ENCODE measurements around the gene LRRC72. TPM values are rescaled to one million over a fixed set of nuclear protein-coding genes. Genes with fewer than 3 reads are reported as not detected.
"Not testable (repeated sequence)": the region's sequence is repeated elsewhere in the genome, so short reads cannot be mapped to it uniquely, and the experiment has no call there.

The LRRC72 gene
- polyA plus RNA-seq, 3 donors from 2014 or later: not detected

DNA sequence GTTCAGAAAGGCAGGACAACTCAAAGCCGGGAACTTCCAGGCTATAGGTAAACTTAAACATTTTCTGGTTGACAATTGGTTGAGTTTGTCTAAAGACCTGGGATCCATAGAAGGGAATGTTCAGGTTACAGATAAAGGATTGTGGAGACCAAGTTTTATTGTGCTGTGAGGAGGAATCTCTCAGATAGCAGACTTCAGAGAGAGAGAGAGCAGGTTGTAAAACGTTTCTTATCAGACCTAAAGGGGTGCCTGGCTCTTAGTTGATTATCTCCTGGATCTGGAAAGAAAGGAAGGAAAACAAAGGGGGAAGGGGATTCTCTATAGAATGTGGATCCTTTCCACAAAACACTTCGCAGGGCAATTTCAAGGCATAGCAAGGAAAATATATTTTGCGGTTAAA is 69.0 kb downstream of the LRRC72 start:
- not testable (repeated sequence) for DNase-seq; H3K27ac Mint-ChIP-seq; H3K27me3 Mint-ChIP-seq (ENCODE audit: low read depth in 3 of 3); H3K9me3 Mint-ChIP-seq; H3K4me3 Mint-ChIP-seq; H3K4me1 Mint-ChIP-seq
- H3K36me3 Mint-ChIP-seq: peaks cover 7 to 28% (median 23%) of the 10 kb centered on the region in 3 donors

DNA sequence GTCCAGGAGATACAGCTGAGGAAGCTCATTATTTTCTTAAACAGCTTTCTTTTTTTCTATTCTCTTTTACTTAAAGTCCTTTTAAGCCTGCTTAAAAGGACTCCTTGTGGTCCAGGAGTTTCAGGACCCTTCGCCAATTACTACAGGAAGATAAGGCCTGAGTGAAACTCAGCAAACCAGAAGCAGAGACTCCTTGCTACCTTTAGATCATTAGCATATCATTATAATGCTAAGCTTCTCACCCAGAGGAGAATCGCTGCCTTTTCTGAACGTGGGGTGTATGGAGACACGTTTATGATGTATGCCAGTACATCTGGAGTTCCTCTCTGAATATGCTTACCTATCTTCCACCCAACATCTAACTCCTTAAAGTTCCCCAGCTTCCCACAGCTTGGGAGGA is 71.4 kb downstream of the LRRC72 start:
- H3K4me1 Mint-ChIP-seq: no peaks in the 10 kb centered on the region
- H3K36me3 Mint-ChIP-seq: peaks cover 30 to 47% (median 35%) of the 10 kb centered on the region in 3 donors
- no peak for DNase-seq
- H3K4me3 Mint-ChIP-seq: no peak overlapping the region
- no peaks in the 10 kb centered on the region for H3K9me3 Mint-ChIP-seq
- H3K27me3 Mint-ChIP-seq (ENCODE audit: low read depth in 3 of 3): no peaks in the 10 kb centered on the region
- peak overlapping the region in 1 of 6 donors; percentile 6 for H3K27ac Mint-ChIP-seq

- Mint-ChIP-seq H3K27me3 (ENCODE audit: low read depth in 3 of 3) (no peaks in the 10 kb centered on the region), H3K9me3 (no peaks in the 10 kb centered on the region), H3K4me3 (no peak overlapping the region), H3K27ac (no peak overlapping the region), H3K4me1 (no peaks in the 10 kb centered on the region), H3K36me3 (peaks cover 36 to 61% (median 36%) of the 10 kb centered on the region in 3 donors)
- no peak for DNase-seq
These were observed 73.2 kb downstream of the LRRC72 start for GRCh38 chr7:16599860-16600259.

- no peaks in the 10 kb centered on the region for H3K9me3 Mint-ChIP-seq
- H3K4me3 Mint-ChIP-seq: no peak overlapping the region
- H3K4me1 Mint-ChIP-seq: no peaks in the 10 kb centered on the region
- no peak overlapping the region for H3K27ac Mint-ChIP-seq
- no peaks in the 10 kb centered on the region for H3K27me3 Mint-ChIP-seq (ENCODE audit: low read depth in 3 of 3)
- no peak for DNase-seq
- H3K36me3 Mint-ChIP-seq: peaks cover 27 to 65% (median 45%) of the 10 kb centered on the region in 3 donors
These were observed 77.0 kb downstream of the LRRC72 start for GRCh38 chr7:16603633-16604032.

- H3K4me1 Mint-ChIP-seq: no peaks in the 10 kb centered on the region
- no peaks in the 10 kb centered on the region for H3K9me3 Mint-ChIP-seq
- H3K27ac Mint-ChIP-seq: no peak overlapping the region
- H3K27me3 Mint-ChIP-seq (ENCODE audit: low read depth in 3 of 3): no peaks in the 10 kb centered on the region
- DNase-seq: no peak
- H3K36me3 Mint-ChIP-seq: peaks cover 24 to 65% (median 43%) of the 10 kb centered on the region in 3 donors
- no peak overlapping the region for H3K4me3 Mint-ChIP-seq
These were observed 77.4 kb downstream of the LRRC72 start for GRCh38 chr7:16604054-16604453.

GRCh38 chr7:16606704-16607103 is 80.1 kb downstream of the LRRC72 start:
- Mint-ChIP-seq H3K27ac (no peak overlapping the region), H3K27me3 (ENCODE audit: low read depth in 3 of 3) (no peaks in the 10 kb centered on the region), H3K4me1 (no peaks in the 10 kb centered on the region)

GRCh38 chr7:16609842-16610450 is 83.3 kb downstream of the LRRC72 start:
- Mint-ChIP-seq H3K27ac (no peak overlapping the region), H3K36me3 (peaks cover 13 to 41% (median 34%) of the 10 kb centered on the region in 3 donors), H3K9me3 (no peaks in the 10 kb centered on the region), H3K27me3 (ENCODE audit: low read depth in 3 of 3) (no peaks in the 10 kb centered on the region), H3K4me3 (no peak overlapping the region), H3K4me1 (no peaks in the 10 kb centered on the region)
- DNase-seq: no peak

More at GRCh38 chr7:16606704-16607103, 80.1 kb downstream of the LRRC72 start:
- no peak for DNase-seq
- Mint-ChIP-seq H3K36me3 (peaks cover 17 to 54% (median 48%) of the 10 kb centered on the region in 3 donors), H3K9me3 (no peaks in the 10 kb centered on the region), H3K4me3 (no peak overlapping the region)

- Mint-ChIP-seq H3K4me3 (no peak overlapping the region), H3K27ac (peak overlapping the region in 1 of 6 donors; percentile 26), H3K4me1 (no peaks in the 10 kb centered on the region), H3K36me3 (peaks cover 19 to 46% (median 38%) of the 10 kb centered on the region in 3 donors), H3K9me3 (no peaks in the 10 kb centered on the region), H3K27me3 (ENCODE audit: low read depth in 3 of 3) (no peaks in the 10 kb centered on the region)
- DNase-seq: no peak
These were observed 85.1 kb downstream of the LRRC72 start for GRCh38 chr7:16611711-16612110.

GRCh38 chr7:16615228-16615627 is 88.6 kb downstream of the LRRC72 start:
- no peak overlapping the region for H3K4me3 Mint-ChIP-seq
- peaks cover 32 to 47% (median 36%) of the 10 kb centered on the region in 3 donors for H3K36me3 Mint-ChIP-seq

DNA sequence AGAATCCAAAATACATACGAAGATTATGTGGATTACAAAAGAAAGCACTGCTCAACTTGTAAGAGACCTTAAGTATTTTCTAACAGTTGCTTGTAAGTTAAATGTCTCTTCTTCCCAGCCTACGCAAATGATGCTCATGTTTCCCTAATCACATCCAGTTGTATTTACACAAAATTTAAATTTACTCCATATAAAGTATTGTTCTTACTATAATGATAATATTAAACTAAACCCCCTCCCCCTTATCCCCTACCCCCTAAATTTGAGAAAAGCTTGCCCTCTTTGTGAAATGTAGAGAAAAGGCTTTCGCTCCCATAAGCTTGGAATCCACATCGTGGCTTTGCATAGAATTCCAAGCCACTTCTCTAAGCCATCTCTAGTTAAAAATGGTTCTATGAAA is 89.5 kb downstream of the LRRC72 start:
- no peaks in the 10 kb centered on the region for H3K9me3 Mint-ChIP-seq
- peaks cover 33 to 55% (median 38%) of the 10 kb centered on the region in 3 donors for H3K36me3 Mint-ChIP-seq
- no peak overlapping the region for H3K4me3 Mint-ChIP-seq
- no peaks in the 10 kb centered on the region for H3K4me1 Mint-ChIP-seq
- no peak overlapping the region for H3K27ac Mint-ChIP-seq
- no peak for DNase-seq
- H3K27me3 Mint-ChIP-seq (ENCODE audit: low read depth in 3 of 3): peaks cover 0 to 2% (median 0%) of the 10 kb centered on the region in 3 donors

More at GRCh38 chr7:16615228-16615627, 88.6 kb downstream of the LRRC72 start:
- peaks cover 0 to 2% (median 0%) of the 10 kb centered on the region in 3 donors for H3K27me3 Mint-ChIP-seq (ENCODE audit: low read depth in 3 of 3)
- no peaks in the 10 kb centered on the region for H3K9me3 Mint-ChIP-seq
- DNase-seq: no peak
- H3K27ac Mint-ChIP-seq: peak overlapping the region in 1 of 6 donors; percentile 31
- no peaks in the 10 kb centered on the region for H3K4me1 Mint-ChIP-seq

DNA sequence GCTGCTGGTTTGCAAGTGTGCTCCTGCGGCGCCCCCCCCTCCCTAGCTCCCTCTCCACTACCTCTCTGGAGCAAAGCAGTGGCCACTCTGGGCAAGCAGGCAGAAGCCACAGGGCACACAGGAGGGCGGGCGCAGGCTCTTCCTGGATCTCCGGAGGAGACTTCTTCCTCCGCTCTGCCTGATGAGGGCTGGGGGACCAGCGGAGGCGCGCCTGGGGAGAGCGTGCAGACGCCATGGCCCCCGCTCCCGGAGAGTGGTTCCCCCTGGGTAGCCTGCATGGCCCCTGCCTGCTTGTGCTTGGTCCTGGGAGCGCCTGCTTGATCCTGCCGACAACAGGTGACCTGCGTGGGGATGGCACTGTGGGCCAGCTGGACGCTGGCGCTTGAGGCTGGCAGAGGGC is 89.9 kb downstream of the LRRC72 start:
- H3K27ac Mint-ChIP-seq: no peak overlapping the region

DNA sequence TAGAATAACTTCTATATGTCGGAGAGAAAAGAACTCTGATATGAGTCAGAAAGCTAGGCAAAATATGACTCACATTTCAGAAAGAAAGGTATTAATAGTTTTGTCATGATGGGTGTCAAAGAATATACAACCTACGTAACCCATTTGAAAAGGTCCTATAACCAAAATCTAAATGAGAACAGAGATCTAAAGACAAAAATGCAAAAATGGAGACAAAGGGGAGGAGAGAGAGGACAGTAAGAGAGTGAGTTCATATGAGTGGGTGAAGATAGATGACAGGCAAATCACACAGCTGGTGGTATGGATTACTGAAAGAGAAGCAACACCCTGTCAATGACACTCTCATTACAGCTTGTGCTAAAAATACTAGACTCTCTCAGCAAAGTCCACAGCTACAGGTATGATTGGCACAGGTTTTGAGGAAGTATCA is 93.4 kb downstream of the LRRC72 start:
- no peak for DNase-seq

More for the DNA sequence above, 89.9 kb downstream of the LRRC72 start:
- Mint-ChIP-seq H3K4me1 (no peaks in the 10 kb centered on the region), H3K4me3 (no peak overlapping the region), H3K9me3 (no peaks in the 10 kb centered on the region), H3K36me3 (peaks cover 36 to 60% (median 41%) of the 10 kb centered on the region in 3 donors), H3K27me3 (ENCODE audit: low read depth in 3 of 3) (peaks cover 0 to 2% (median 0%) of the 10 kb centered on the region in 3 donors)
- DNase-seq: no peak

GRCh38 chr7:16626388-16626787 is 99.8 kb downstream of the LRRC72 start:
- Mint-ChIP-seq H3K36me3 (peaks cover 15 to 39% (median 29%) of the 10 kb centered on the region in 3 donors), H3K4me1 (no peaks in the 10 kb centered on the region), H3K27me3 (ENCODE audit: low read depth in 3 of 3) (no peaks in the 10 kb centered on the region), H3K27ac (no peak overlapping the region), H3K9me3 (no peaks in the 10 kb centered on the region), H3K4me3 (no peak overlapping the region)
- no peak for DNase-seq

More for the DNA sequence above, 93.4 kb downstream of the LRRC72 start:
- H3K27me3 Mint-ChIP-seq (ENCODE audit: low read depth in 3 of 3): peaks cover 0 to 2% (median 0%) of the 10 kb centered on the region in 3 donors
- no peaks in the 10 kb centered on the region for H3K4me1 Mint-ChIP-seq
- no peaks in the 10 kb centered on the region for H3K9me3 Mint-ChIP-seq
- H3K4me3 Mint-ChIP-seq: no peak overlapping the region
- H3K36me3 Mint-ChIP-seq: peaks cover 49 to 68% (median 50%) of the 10 kb centered on the region in 3 donors
- no peak overlapping the region for H3K27ac Mint-ChIP-seq

GRCh38 chr7:16627236-16627635 is 100.6 kb downstream of the LRRC72 start:
- no peak overlapping the region for H3K27ac Mint-ChIP-seq
- no peak for DNase-seq
- no peak overlapping the region for H3K4me3 Mint-ChIP-seq
- H3K36me3 Mint-ChIP-seq: peaks cover 19 to 40% (median 27%) of the 10 kb centered on the region in 3 donors
- no peaks in the 10 kb centered on the region for H3K4me1 Mint-ChIP-seq
- no peaks in the 10 kb centered on the region for H3K9me3 Mint-ChIP-seq
- H3K27me3 Mint-ChIP-seq (ENCODE audit: low read depth in 3 of 3): peaks cover 0 to 2% (median 0%) of the 10 kb centered on the region in 3 donors

DNA sequence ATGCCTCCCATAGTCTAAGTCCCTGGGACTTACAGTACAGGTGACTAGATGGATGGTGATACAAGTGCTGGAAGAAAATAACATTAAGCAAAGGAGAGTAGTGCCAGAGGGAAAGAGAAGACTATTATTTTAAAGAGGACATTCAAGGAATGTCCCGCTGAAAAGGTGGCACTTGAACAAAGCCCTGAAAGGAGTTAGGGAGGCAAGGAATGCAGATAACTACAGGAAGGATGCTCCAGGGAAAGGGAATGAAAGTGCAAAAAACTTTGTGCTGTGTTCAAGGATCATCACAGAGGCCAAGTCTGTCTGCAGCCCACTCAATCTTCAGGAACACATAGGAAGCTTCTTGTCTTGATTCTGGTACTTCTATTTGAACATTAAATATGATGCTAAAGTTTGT is 104.0 kb downstream of the LRRC72 start:
- H3K27me3 Mint-ChIP-seq (ENCODE audit: low read depth in 3 of 3): peaks cover 0 to 2% (median 0%) of the 10 kb centered on the region in 3 donors
- no peak for DNase-seq
- no peaks in the 10 kb centered on the region for H3K9me3 Mint-ChIP-seq
- no peaks in the 10 kb centered on the region for H3K4me1 Mint-ChIP-seq
- H3K27ac Mint-ChIP-seq: peak overlapping the region in 1 of 6 donors; percentile 25
- H3K36me3 Mint-ChIP-seq: peaks cover 18 to 27% (median 18%) of the 10 kb centered on the region in 3 donors
- no peak overlapping the region for H3K4me3 Mint-ChIP-seq
